NCI-H69 (cell line): ENCODE measurements around the gene ARID3A.
A peak's percentile ranks its signal among the peaks of the same experiment; 100 is the strongest.

ENCODE experiments used
- DNase-seq: peaks from one replicate; lab custom pipeline; 2025; lab: John Stamatoyannopoulos, UW

The ARID3A gene

GRCh38 chr19:891421-892200 lies 34.2 kb upstream of the ARID3A start:
- peak; percentile 90 for DNase-seq

DNA sequence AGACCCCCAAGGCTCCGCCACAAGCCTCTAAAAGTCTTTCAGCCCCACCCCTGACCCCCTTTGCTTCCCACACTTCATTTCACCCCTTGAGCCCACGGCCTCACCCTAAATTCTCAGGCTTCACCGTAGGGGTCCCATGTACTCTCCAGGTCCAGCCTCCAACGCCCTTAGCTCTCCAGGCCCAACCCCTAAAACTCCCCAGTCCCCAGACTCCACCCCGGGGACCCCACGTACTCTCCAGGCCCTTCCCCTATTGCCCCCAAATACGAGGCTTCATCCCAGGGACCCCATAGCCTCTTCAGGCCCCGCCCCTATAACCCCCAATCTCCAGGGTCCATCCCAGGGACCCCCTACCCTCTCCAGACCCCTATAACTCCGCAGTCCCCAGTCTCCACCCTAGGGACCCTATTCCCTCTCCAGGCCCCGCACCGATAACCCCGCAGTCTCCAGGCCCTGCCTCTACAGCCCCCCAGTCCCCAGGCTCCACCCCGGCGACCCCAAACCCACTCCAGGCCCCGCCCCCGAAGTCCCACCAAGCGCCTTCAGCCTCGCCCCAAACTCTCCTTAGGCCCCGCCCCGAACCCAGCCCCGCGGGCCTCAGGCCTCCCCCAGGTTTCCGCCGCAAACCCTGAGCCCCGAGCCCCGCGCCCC lies 33.5 kb upstream of the ARID3A start:
- DNase-seq: peak; percentile 71

GRCh38 chr19:892894-893689 lies 32.7 kb upstream of the ARID3A start, which contains the start of the genes MED16 and RNU6-9:
Gene MED16, minus strand, starts transcription at chr19:893187. Its CDS starts 2,056 bp downstream, at chr19:891131.
Gene RNU6-9, plus strand, starts transcription at chr19:893484.
- DNase-seq: peak; percentile 99

DNA sequence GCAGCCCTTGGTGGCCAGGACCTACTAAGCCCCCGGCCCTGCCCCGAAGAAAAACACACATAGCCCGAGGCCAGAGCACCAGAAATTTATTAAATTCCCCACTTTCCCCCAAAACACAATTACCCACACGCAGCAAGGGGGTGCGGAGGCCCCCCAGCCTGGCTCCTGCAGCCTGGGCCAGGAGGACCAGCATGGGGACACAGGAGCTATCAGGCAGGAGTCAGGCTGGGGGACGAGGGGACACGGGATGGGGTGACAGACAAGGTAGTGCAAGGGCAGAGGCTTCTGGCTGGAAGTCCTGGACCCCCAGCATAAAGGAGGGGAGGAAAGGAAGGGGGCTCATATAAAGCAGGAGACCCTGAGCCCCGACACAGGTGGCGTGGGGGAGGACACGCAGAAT lies 29.4 kb upstream of the ARID3A start:
- DNase-seq: no peak

- DNase-seq: no peak
These were observed 28.8 kb upstream of the ARID3A start for GRCh38 chr19:896999-897398.

DNA sequence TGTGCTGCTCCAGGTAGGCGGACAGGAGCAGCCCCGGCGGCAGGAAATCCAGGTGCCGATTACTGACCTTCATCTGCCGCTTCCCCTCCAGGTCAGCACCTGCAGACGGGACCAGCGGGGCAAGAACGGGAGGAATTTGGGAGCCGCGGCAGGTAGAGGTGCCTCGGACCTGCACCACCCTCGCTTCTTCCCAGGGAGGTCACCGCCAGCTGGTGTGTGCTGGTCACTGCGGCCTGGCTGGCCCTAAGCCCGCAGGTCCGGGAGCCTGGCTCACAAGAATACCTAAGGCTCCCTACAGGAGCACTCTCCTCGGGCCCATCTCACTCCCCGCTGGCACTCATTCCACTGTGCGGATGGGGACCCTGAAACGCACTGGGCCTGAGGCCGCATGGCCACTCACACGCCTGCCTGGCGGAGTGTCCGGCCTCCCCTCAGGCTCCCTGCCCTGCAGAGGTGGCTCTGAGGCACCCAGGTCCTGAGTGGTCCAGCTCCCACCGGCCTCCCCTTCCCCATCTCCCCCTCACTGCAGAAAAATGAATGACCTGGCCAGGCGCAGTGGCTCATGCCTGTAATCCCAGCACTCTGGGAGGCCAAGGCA lies 28.3 kb upstream of the ARID3A start:
- DNase-seq: no peak

DNA sequence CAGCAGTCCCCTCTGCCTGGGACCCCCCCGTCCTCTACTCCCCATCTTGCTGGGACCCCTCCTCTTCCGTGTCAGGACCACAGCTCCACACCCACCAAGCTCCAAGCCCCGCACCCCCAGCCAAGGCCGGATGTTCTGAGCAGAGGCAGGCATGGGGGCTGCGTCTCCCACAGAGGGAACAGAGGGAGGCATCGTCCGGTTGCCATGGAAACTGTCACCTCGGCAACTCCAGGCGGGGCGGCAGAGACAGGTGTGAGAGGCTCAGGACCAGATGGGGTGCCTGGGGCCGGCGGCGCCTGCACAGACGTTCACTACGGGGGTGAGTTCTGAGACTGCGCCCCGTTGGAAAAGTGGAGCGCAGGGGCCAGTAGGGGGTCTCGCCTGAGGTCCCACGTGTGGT lies 27.2 kb upstream of the ARID3A start:
- peak; percentile 90 for DNase-seq

GRCh38 chr19:899336-900042 lies 26.3 kb upstream of the ARID3A start:
- no peak for DNase-seq

DNA sequence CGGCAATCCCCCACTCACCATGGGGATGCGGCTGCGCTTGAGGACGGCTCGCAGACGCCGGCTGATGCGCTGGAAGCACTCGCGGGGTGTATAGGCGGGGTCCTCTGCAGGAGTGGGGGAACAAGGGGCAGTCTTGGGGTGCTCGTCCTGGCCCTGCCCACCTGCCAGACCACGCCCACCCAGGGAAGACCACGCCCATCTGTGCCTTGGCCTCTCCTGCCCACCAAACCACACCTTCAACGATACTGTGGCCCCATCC lies 25.9 kb upstream of the ARID3A start:
- no peak for DNase-seq

GRCh38 chr19:900302-901111 lies 25.3 kb upstream of the ARID3A start:
- DNase-seq: peak; percentile 39

DNA sequence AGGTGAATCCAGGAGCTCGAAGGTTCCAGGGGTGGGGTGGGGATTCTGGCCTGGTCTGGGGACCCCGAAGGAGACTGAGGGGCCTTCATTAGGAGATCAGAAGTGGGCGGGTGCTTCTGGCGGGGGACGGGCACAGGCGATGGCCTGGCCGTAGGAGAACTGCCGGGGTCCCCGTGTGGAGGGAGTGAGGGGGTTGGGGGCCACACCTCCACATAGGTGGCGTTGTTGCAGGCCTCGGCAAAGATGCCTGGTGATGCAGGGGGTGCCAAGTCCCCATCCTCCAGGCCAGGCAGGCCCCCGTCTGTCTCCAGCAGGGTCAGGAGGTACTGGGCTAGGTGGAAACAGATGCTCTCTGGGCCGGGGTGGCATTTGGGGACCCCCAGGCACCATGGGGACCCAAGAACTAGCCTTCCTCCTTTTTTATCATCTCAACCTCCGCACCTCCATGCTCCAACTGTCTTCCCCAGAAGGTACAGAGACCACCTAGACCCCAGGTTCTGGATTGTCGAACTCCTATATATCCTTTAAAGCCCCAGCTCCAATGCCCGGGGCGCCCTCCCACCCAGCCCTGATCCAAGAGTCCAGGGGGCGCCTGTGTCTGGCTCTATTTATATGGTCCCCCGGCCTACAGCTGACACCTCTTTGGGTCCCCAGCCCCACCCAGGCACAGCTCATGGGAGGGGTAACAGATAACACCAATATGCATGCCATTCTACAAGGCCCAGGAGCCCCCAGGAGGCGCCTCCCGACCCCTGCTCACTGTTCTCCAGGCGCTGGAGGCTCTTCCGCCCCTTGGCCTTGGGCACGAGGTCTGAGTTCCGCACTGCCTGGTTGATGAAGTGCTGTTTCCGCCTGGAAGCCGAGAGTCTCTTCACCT lies 24.4 kb upstream of the ARID3A start:
- DNase-seq: no peak

GRCh38 chr19:902093-902370 lies 23.8 kb upstream of the ARID3A start:
- DNase-seq: no peak

GRCh38 chr19:902446-903226 lies 23.2 kb upstream of the ARID3A start:
- no peak for DNase-seq

DNA sequence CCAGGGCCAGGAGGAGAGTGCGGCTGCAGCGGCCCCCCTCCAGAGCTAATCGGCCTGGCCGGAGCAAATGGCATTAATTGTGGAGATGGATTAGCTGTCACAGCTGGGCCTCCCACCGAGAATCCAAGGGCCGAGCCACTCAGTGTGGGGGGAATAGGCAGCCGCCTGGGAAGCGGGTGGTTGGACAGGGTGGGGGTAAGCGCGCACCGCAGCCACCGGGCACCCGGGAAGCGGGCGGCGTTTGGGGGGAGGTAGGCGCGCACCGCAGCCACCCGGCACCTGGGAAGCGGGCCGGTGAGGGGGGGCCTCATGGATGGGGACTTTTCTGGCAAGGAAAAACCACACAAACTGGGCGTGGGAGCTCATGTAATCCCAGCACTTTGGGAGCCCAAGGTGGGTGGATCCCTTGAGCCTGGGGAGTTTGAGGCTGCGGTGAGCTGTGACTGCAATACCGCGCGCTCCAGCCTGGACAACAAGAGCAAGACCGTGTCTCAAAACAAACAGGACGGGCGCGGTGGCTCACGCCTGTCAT lies 22.5 kb upstream of the ARID3A start:
- peak; percentile 93 for DNase-seq

- peak; percentile 38 for DNase-seq
These were observed 21.3 kb upstream of the ARID3A start for GRCh38 chr19:904545-904944.

- no peak for DNase-seq
These were observed 19.4 kb upstream of the ARID3A start for GRCh38 chr19:906480-906879.

DNA sequence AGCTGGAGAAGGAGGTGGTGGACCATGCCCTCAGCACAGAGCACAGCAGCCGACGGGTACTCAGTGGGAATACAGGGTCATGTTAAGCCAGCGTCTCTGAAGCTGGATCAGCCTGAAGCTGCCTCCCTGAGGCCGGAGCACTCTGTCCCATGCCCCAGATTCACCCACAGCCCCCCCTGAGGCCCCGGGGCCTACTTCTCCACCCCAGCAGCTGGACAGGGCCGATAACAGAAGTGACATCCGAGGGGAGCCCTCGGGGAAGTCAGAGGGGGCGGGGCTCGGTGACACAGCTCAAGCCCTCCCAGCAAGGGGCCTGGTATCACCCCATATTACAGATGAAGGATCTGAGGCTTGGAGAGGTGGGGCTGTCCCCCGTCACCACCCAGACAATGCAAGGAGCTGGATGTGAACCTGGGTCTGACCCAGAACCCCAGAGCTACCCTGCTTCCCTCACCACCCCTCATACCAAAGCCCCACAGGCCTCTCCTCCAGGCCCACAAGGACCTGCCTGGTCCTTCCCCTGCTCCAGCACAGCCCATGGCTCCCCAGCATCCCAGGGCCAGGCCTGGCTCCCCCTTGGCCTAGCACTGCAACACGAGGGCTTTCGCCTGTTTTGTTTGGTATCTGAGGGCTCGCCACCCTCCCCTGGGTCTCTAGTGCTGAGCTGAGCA lies 18.5 kb upstream of the ARID3A start:
- no peak for DNase-seq

DNA sequence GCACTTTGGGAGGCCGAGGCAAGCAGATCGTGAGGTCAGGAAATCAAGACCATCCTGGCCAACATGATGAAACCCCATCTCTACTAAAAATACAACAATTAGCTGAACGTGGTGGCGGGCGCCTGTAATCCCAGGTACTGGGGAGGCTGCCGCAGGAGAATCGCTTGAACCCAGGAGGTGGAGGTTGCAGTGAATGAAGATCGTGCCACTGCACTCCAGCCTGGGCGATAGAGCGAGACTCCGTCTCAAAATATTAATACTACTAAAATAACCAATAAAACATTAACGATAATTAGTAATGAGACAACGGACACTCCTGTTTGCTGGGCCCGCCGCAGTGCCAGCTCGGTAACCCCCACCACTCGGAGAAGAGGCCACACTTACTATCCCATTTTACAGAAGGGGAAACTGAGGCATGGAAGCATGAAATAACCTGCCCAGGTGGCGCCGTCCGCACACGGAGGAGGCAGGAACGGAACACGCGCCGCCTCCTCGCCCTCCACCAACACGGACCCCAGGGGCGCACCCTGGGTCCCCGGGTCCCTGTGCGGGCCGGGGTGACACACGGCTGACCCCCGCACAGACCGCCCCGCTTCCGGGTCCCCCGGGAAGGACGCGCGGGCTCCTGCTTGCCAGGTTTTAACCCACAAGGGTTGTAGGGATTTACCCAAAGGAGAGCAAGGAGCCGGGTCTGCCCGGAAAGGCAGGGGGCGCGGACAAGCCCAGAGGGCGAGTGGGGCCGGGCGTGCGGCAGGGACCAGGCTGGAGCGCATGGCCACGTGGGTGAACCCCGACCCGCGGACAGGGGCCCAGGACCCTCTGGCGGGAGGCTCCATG lies 14.4 kb upstream of the ARID3A start:
- DNase-seq: no peak
